Type B pancreatic cell (in vitro differentiated cells): Measurements from ENCODE around the gene HS6ST1. TPM values are rescaled to one million over a fixed set of nuclear protein-coding genes. Genes with fewer than 3 reads are reported as not detected.

ENCODE experiments used
- DNase-seq: peaks from one replicate; pipeline ENCODE4 v3.0.0; 2021; ENCODE audit warnings: mixed read lengths; ENCODE audit not compliant: unreplicated experiment; ENCODE audit errors: extremely low spot score
- H3K27ac Mint-ChIP-seq: 2 replicates; pipeline ENCODE4 v1.8.0; 2021; ENCODE audit warnings: mild to moderate bottlenecking, mixed read lengths
- H3K27me3 Mint-ChIP-seq: 2 replicates; pipeline ENCODE4 v1.8.0; 2021; ENCODE audit warnings: mixed read lengths
- H3K36me3 Mint-ChIP-seq: 2 replicates; pipeline ENCODE4 v1.8.0; 2021; ENCODE audit warnings: mixed read lengths
- H3K4me1 Mint-ChIP-seq: one replicate; pipeline ENCODE4 v1.8.0; 2021; ENCODE audit warnings: mixed read lengths; ENCODE audit not compliant: unreplicated experiment
- H3K4me3 Mint-ChIP-seq: 2 replicates; pipeline ENCODE4 v1.8.0; 2021; ENCODE audit warnings: mild to moderate bottlenecking, mixed read lengths
- H3K9me3 Mint-ChIP-seq: 2 replicates; pipeline ENCODE4 v1.8.0; 2021; ENCODE audit warnings: mixed read lengths
- CTCF ChIP-seq: fragments of 200-600 bp; sonication (generic); conservative IDR thresholded peaks from 2 replicates; pipeline ENCODE4 v1.5.0; 2021; ENCODE audit warnings: antibody characterized with exemption, mild to moderate bottlenecking
- total RNA-seq: library from RNA; stranded (reverse); gene quantifications from 2 replicates; pipeline ENCODE4 v1.2.1, GENCODE V29; 2021; ENCODE audit warnings: low replicate concordance

The HS6ST1 gene
- total RNA-seq, 1 donor from 2014 or later = 75.2 TPM

- peaks cover 19% of the 10 kb centered on the region for H3K4me1 Mint-ChIP-seq
- DNase-seq = no peak
- no peak overlapping the region for H3K27ac Mint-ChIP-seq
- TF ChIP-seq CTCF = no peak
- no peaks in the 10 kb centered on the region for H3K36me3 Mint-ChIP-seq
- H3K27me3 Mint-ChIP-seq = no peaks in the 10 kb centered on the region
- H3K4me3 Mint-ChIP-seq = no peak overlapping the region
- H3K9me3 Mint-ChIP-seq = no peaks in the 10 kb centered on the region
These were observed 33.8 kb downstream of the HS6ST1 start for GRCh38 chr2:128284841-128285240.

GRCh38 chr2:128284037-128284441 is 34.6 kb downstream of the HS6ST1 start:
- Mint-ChIP-seq H3K4me3 (no peak overlapping the region), H3K9me3 (no peaks in the 10 kb centered on the region), H3K27ac (no peak overlapping the region), H3K4me1 (peaks cover 12% of the 10 kb centered on the region), H3K27me3 (no peaks in the 10 kb centered on the region), H3K36me3 (no peaks in the 10 kb centered on the region)
- TF ChIP-seq CTCF = no peak
- DNase-seq = no peak

GRCh38 chr2:128282976-128283810 is 35.5 kb downstream of the HS6ST1 start:
- DNase-seq = no peak
- Mint-ChIP-seq H3K27ac (no peak overlapping the region), H3K9me3 (no peaks in the 10 kb centered on the region), H3K27me3 (no peaks in the 10 kb centered on the region), H3K4me1 (peaks cover 11% of the 10 kb centered on the region), H3K36me3 (no peaks in the 10 kb centered on the region), H3K4me3 (no peak overlapping the region)
- TF ChIP-seq CTCF = no peak

- Mint-ChIP-seq H3K36me3 (no peaks in the 10 kb centered on the region), H3K27me3 (no peaks in the 10 kb centered on the region), H3K27ac (no peak overlapping the region), H3K4me1 (peaks cover 11% of the 10 kb centered on the region), H3K4me3 (no peak overlapping the region), H3K9me3 (no peaks in the 10 kb centered on the region)
- DNase-seq = no peak
- TF ChIP-seq CTCF = no peak
These were observed 36.3 kb downstream of the HS6ST1 start for GRCh38 chr2:128282246-128282975.

- TF ChIP-seq CTCF = no peak
- Mint-ChIP-seq H3K27me3 (no peaks in the 10 kb centered on the region), H3K4me3 (no peak overlapping the region), H3K9me3 (no peaks in the 10 kb centered on the region), H3K4me1 (peaks cover 11% of the 10 kb centered on the region), H3K36me3 (no peaks in the 10 kb centered on the region), H3K27ac (no peak overlapping the region)
- no peak for DNase-seq
These were observed 36.8 kb downstream of the HS6ST1 start for GRCh38 chr2:128281852-128282245.
